ENCODE data around the gene VWF.
"Not testable (repeated sequence)": the region's sequence is repeated elsewhere in the genome, so short reads cannot be mapped to it uniquely, and the experiment has no call there.

VWF gene

GRCh38 chr12:6106218-6106617 is 18.3 kb downstream of the VWF start:
- DNase-seq (ENCODE audit: low read depth in 2 of 3, low spot score in 2 of 3) = no peak

GRCh38 chr12:6104842-6105241 is 19.6 kb downstream of the VWF start:
- DNase-seq (ENCODE audit: low read depth in 2 of 3, low spot score in 2 of 3) = no peak

GRCh38 chr12:6104027-6104426 is 20.4 kb downstream of the VWF start:
- DNase-seq (ENCODE audit: low read depth in 2 of 3, low spot score in 2 of 3) = no peak

GRCh38 chr12:6102021-6102420 is 22.4 kb downstream of the VWF start:
- not testable (repeated sequence) for DNase-seq (ENCODE audit: low read depth in 2 of 3, low spot score in 2 of 3)

- no peak for DNase-seq (ENCODE audit: low read depth in 2 of 3, low spot score in 2 of 3)
Measured at GRCh38 chr12:6099316-6099715, 25.2 kb downstream of the VWF start.

GRCh38 chr12:6097411-6097810 is 27.1 kb downstream of the VWF start:
- DNase-seq (ENCODE audit: low read depth in 2 of 3, low spot score in 2 of 3) = no peak

GRCh38 chr12:6096527-6096926 is 27.9 kb downstream of the VWF start:
- DNase-seq (ENCODE audit: low read depth in 2 of 3, low spot score in 2 of 3) = no peak

- DNase-seq (ENCODE audit: low read depth in 2 of 3, low spot score in 2 of 3) = no peak
Measured at GRCh38 chr12:6095269-6095668, 29.2 kb downstream of the VWF start.

GRCh38 chr12:6093764-6094163 is 30.7 kb downstream of the VWF start:
- DNase-seq (ENCODE audit: low read depth in 2 of 3, low spot score in 2 of 3) = no peak

- DNase-seq (ENCODE audit: low read depth in 2 of 3, low spot score in 2 of 3) = no peak
Measured at GRCh38 chr12:6092784-6093722, 31.4 kb downstream of the VWF start.

- DNase-seq (ENCODE audit: low read depth in 2 of 3, low spot score in 2 of 3) = no peak
Measured at GRCh38 chr12:6091786-6092566, 32.5 kb downstream of the VWF start.

GRCh38 chr12:6090803-6091202 is 33.7 kb downstream of the VWF start:
- no peak for DNase-seq (ENCODE audit: low read depth in 2 of 3, low spot score in 2 of 3)

GRCh38 chr12:6088921-6089747 is 35.3 kb downstream of the VWF start:
- DNase-seq (ENCODE audit: low read depth in 2 of 3, low spot score in 2 of 3) = no peak

- no peak for DNase-seq (ENCODE audit: low read depth in 2 of 3, low spot score in 2 of 3)
Measured at GRCh38 chr12:6086316-6086715, 38.2 kb downstream of the VWF start.

- no peak for DNase-seq (ENCODE audit: low read depth in 2 of 3, low spot score in 2 of 3)
Measured at GRCh38 chr12:6085841-6086240, 38.6 kb downstream of the VWF start.

GRCh38 chr12:6084969-6085450 is 39.5 kb downstream of the VWF start:
- no peak for DNase-seq (ENCODE audit: low read depth in 2 of 3, low spot score in 2 of 3)

- DNase-seq (ENCODE audit: low read depth in 2 of 3, low spot score in 2 of 3) = no peak
Measured at GRCh38 chr12:6084261-6084968, 40.1 kb downstream of the VWF start.

GRCh38 chr12:6083601-6084000 is 40.9 kb downstream of the VWF start:
- DNase-seq (ENCODE audit: low read depth in 2 of 3, low spot score in 2 of 3) = no peak

GRCh38 chr12:6082613-6083012 is 41.9 kb downstream of the VWF start:
- no peak for DNase-seq (ENCODE audit: low read depth in 2 of 3, low spot score in 2 of 3)
